GM13977 (cell line): ENCODE measurements around the gene CCDC33.

Experiments
- DNase-seq: peaks from one replicate; pipeline ENCODE4 v3.0.0; 2012; ENCODE audit warnings: low spot score
- in situ Hi-C: fragments of 300-500 bp; cut with MboI; formaldehyde crosslinking; loops from one replicate; pipeline ENCODE4 v1.12.0; 2022; ENCODE audit warnings: low sequenced_read_pairs, low pct_unique_long_range_greater_than_20kb, mixed read lengths, inconsistent platforms; ENCODE audit not compliant: unreplicated experiment
- TF ChIP-seq, protein P1 (sequence below): IDR thresholded peaks from 2 replicates; pipeline ENCODE4 v1.5.1; 2012; ENCODE audit warnings: mild to moderate bottlenecking, control low read depth; ENCODE audit not compliant: insufficient read depth; ENCODE audit errors: extremely low read depth, missing control alignments

Gene CCDC33

DNA sequence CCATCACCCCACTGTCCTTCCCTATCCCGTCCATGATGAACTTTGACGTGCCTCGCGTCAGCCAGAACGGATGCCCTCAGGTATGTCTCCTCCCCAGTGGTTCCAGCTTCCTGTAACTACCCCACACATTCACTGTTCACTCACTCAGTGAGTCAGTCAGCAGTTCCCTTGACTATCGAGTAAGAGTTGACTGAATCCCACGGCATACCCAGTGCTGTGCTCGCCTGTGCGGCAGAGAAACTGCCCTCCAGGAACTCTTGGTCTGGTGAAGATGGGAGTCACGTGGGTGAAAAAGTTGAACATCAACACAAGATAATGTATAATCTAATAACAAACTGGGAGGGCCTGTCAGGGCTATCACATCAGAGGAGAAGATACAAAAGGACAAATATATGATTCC, 36.7 kb downstream of the CCDC33 start:
- in situ Hi-C loops: no loop called here
- no peak for DNase-seq
- TF ChIP-seq, protein P1, sequence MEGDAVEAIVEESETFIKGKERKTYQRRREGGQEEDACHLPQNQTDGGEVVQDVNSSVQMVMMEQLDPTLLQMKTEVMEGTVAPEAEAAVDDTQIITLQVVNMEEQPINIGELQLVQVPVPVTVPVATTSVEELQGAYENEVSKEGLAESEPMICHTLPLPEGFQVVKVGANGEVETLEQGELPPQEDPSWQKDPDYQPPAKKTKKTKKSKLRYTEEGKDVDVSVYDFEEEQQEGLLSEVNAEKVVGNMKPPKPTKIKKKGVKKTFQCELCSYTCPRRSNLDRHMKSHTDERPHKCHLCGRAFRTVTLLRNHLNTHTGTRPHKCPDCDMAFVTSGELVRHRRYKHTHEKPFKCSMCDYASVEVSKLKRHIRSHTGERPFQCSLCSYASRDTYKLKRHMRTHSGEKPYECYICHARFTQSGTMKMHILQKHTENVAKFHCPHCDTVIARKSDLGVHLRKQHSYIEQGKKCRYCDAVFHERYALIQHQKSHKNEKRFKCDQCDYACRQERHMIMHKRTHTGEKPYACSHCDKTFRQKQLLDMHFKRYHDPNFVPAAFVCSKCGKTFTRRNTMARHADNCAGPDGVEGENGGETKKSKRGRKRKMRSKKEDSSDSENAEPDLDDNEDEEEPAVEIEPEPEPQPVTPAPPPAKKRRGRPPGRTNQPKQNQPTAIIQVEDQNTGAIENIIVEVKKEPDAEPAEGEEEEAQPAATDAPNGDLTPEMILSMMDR: no peak

DNA sequence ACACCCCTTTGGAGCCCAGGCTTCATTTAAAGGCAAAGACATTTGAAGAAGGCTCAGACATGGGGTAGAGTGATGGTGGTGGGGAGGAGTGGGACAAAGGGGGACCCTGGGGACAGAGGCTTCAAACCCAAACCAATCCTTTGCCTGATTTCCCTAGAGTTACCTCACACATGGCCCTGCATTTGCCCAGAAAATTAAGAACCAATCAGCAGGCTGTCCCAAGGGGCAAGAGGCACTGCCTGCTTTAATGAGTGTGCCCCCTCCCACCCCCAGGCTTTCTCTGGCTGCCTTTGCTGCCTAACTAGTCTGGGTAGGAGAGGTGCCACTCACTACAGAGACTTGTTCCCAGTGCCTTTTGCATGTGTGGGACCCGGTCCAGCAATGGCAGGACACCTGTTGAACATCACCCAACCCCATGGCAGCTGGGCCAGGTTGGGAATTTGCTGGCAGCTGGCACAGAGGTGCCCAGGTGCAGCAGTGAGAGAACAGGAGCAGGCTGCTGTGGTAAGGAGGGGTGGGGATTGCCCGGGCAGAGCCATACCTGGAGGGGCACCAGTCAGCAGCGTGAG, 38.4 kb downstream of the CCDC33 start:
- TF ChIP-seq, protein P1: no peak
- in situ Hi-C loops: no loop called here
- DNase-seq: no peak

DNA sequence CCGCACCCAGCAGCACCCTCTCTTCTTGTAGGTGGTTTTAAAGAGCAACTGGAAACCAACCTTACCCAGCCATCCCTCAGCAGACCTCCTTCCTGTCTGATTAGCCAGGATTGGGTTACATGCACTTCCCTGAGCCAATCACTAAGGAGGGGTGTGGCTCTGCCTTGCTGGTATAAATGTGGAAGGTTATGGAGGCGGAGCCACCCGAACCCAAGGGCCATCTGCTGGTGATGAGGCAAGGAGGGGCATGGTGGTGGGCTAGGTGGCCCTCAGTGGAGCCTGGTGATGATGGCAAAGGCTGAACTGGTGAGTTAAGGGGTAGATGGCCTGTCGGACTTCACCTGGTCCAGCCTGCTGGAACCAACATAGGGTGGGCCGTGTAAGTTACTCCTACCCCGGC, 39.8 kb downstream of the CCDC33 start:
- DNase-seq: peak; percentile 39
- TF ChIP-seq, protein P1: no peak
- in situ Hi-C loops: no loop called here

DNA sequence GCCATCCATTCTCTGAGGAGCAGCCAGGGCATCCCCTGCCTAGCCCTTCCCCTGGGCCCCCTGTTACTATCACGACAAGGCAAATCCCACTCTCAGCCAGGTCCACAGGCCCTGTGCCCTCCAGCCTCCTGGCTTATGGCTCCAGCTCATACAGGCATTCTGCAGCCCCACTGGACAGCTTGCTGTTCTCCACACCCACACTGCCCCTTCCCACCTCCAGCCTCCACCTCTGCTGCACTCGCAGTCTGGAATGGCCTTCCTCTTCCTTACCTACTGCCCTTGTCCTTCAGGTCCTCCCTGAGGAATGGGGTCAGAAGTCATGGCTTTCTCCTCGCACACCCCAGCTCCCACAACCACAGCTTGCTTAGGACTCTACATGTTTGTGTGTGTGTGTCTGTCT, 40.4 kb downstream of the CCDC33 start:
- DNase-seq: no peak
- TF ChIP-seq, protein P1: no peak
- in situ Hi-C loops: no loop called here

DNA sequence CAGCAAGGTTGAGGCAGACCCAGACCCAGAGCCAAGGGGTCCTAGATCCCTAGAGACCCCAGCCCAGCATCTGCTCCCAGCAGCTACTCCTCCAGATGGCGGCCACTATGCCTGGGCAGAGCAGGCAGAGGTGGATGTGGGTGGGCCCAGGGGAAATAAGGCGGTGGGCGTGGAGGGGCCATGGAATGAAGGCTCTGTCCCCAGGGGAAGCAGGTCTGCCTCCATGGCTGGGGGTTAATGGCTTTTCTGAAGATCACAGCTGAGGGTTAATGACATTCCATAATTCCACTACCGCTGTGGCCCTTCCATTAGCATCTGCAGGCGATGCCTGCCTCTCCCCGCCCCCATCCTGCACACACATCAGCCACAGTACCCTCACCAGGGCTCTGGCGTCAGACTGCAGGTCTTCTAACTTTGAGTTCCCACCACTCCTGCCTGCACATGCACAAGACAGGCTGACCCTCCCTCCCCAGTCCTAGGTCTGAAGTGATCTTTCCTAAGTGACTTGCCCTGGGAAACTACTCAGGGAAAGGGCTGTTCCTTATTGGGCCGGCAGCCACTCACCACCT, 41.2 kb downstream of the CCDC33 start:
- TF ChIP-seq, protein P1: no peak
- in situ Hi-C loops: no loop called here
- DNase-seq: no peak

DNA sequence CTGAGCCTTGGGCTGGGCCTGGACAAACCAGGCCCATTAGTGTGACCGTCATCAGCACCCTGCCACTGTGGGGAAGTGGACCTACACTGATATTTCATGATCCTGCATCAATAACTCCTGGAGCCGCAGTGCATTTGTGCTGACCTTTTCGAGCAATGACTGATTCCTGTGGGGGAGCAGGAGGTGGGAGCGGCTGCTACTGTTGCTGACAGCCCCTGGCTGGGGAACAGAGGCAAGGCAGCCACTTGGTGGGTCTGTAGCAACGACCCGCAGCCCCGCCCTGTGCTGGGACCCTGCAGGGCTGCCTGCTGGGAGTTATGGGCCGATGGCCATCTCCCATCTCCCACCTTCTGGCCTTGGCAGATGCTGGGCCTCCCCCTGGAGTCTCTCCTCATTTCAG, 42.1 kb downstream of the CCDC33 start:
- no peak for DNase-seq
- TF ChIP-seq, protein P1: no peak
- in situ Hi-C loops: no loop called here
